ENCODE measurements around the gene LIMS3.
"Not testable (repeated sequence)": the region's sequence is repeated elsewhere in the genome, so short reads cannot be mapped to it uniquely, and the experiment has no call there.

LIMS3 gene, protein sequence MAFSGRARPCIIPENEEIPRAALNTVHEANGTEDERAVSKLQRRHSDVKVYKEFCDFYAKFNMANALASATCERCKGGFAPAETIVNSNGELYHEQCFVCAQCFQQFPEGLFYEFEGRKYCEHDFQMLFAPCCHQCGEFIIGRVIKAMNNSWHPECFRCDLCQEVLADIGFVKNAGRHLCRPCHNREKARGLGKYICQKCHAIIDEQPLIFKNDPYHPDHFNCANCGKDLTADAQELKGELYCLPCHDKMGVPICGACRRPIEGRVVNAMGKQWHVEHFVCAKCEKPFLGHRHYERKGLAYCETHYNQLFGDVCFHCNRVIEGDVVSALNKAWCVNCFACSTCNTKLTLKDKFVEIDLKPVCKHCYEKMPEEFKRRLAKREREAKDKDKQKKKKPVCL

DNA sequence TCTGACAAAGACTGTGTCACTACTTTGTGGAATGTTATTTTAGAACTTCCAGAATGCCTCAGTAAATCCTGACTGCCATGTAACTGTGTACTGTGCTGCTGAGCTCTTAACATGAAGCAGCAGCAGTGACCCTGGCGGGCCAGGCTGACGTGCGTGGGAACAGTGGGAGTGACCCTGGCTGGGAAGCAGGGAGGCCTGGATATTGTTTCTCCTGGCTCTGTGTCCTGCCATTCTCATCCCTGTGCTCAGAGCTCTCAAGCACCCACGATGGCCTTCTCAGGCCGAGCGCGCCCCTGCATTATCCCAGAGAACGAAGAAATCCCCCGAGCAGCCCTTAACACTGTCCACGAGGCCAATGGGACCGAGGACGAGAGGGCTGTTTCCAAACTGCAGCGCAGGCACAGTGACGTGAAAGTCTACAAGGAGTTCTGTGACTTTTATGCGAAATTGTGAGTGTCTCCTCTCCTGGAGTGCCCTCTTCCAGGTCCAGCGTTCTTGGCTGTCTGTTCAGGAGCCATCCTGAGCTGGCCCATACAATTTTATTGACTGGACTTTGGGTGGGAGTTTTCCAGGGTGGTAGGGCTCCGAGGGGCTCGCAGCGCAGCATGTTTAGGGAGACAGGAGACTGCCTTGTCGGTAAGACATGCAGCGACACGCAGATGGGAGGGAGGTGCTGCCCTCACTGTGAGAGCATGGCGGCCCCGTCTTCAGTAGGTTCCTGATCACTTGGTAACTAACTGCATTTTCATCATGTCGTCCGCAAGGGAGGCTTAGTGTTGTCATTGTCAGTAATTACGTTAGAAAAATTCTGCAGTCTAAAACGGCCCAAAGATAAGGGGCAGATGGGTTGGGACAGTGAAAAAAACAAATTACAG is at the start of gene LIMS3:
Gene LIMS3 (plus strand): TSS at position 227 of the 875 bp plus-strand sequence. CDS start 41 bp downstream, at position 268.
- not testable (repeated sequence) for H3K27ac ChIP-seq

DNA sequence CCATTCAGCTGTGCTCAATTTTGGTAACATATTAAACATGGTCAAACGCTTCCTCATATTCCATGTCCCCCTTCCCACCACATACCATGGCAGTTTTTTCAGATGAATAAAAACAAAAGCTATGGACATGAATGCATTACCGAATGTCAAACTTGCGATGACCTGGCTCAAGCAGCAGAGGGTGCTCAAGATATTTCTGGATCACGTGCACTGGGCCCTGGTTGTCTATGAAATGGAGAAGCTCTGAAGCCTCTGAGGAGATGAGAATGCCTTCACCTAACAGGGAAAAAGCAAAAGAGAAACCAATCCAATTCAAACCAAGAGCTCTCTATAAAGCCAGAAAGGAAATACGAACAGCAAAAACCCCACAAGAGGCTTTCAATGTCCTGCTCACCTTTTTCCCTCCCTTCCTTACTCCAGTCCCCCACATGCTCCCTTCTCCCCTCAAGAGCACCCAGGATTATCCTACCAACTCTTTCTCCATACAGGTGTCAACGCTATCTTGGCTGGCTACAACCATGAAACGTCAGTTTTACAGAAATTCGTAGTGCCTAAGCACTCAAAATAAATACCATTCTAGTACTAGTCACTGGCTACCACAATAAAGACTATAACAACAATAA is 27.2 kb upstream of the LIMS3 start:
- H3K27ac ChIP-seq: not testable (repeated sequence)

DNA sequence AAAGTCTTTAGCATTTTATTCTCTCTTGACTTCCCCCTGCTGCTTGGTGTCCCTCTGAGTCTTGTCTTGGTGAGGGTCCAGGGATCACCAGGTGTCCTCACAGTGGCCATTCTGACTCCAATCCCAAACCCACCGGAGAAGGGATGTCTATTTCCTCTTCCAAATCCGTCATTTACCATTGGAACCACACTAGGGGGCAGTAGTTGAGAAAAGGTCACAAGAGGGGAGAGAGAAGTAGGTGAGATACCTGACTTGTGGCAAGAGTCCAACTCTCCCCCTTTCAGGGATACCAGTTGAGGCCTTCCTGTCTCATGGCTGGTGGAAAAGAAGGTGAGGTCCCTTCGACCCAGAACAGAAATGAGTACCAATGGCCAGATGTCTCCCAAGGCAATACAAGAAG is 21.9 kb upstream of the LIMS3 start:
- H3K27ac ChIP-seq: not testable (repeated sequence)

DNA sequence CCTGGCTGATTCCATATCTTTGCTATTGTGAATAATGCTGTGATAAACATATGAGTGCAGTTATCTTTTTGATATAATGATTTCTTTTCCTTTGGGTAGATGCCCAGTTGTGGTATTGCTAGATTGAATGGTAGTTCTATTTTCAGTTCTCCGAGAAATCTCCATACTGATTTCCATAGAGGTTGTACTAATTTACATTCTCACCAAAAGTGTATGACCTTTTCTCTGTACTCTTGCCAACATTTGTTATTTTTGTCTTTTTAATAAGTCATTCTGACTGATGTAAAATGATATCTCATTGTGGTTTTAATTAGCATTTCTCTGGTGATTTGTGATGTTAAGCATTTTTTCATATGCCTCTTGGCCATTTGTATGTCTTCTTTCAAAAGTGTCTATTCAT is 16.4 kb upstream of the LIMS3 start:
- not testable (repeated sequence) for H3K27ac ChIP-seq

DNA sequence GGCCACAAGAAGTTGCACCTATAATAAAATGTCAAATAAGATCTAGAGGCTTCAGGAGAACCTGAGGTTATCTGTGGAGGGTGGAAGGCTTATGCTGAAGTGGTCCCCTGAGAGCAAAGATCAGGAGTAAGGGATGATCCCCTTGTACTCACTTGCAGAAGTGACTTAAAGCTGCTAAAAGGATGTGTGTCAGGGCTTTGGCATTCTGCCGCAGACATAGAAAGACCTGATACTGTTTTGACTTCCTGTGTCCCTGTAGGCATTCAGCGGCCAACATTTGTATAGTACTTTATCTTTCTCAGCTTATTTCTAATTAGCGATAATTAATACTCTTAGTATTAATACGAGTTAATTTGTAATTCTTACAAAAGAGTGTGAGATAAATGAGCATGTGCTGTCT is 10.1 kb upstream of the LIMS3 start:
- not testable (repeated sequence) for H3K27ac ChIP-seq

DNA sequence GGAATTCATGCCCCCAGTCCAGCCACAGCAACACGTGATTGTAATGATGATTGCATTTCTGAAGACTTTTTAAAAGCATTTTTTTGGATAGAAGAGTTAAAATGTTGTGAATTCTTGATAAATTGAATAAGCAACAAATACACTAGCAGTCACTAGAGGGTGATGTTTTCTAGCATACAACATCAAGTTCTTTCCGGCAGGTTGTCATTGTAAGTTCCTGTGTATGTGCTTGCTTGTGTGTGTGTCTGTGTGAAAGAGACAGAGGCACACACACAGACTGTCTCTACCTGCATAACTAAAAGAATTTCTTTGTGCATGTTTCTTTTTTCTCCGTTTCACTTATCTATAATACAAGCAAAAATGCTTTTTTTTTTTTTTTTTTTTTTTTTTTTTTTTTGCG is 8.6 kb upstream of the LIMS3 start:
- H3K27ac ChIP-seq: not testable (repeated sequence)

DNA sequence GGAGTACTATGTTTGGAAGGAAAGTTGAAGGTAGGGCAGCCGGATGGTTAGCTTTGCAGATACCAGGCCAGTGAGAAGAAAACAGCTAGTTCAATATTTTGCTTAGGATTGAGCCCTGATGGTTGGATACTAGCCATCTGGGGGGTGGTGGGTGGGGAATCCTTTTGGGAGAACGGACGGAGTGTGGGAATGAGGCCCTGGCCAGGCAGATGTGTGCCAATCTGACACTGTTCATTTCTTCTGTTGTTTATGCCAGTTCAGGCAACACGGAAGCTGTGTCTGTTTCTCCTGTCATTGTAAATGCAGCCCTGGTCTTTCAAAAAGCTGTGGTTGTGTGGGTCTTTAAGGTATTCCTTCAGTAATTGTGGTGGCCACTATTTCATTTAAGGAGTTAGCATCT is 7.5 kb upstream of the LIMS3 start:
- H3K27ac ChIP-seq: not testable (repeated sequence)

DNA sequence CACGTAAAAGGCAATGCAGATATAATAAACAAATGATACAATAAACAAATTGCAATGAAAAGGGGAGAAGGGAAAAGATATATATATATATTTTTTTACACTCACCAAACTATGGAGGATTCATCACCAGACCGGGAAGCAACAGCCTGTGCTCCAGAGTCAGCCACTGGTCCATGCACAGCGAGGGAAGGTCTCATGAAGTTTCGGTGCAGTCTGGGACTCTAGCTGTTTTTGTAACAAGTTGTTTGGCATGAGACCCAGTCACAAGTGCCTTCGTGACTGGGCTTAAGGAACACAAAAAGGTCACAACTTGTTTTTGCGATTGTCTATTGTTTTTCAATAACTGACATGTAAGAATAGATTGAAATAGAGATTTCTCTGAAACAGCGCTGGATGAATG is 4.8 kb upstream of the LIMS3 start:
- not testable (repeated sequence) for H3K27ac ChIP-seq

DNA sequence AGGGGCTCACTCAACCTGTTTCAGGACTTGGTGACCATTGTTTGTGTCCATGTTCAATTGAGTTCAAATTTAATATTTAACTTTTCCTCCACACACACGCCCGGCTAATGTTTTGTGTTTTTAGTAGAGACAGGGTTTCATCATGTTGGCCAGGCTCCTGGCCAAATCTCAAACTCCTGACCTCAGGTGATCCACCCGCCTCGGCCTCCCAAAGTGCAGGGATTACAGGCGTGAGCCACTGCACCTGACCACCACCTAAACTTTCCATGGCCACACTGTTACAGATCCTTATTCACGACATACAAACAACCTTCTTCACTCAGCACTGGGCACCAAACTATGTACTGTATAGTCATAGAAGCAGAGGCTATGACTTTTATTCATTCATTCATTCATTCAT is 4.3 kb upstream of the LIMS3 start:
- not testable (repeated sequence) for H3K27ac ChIP-seq

DNA sequence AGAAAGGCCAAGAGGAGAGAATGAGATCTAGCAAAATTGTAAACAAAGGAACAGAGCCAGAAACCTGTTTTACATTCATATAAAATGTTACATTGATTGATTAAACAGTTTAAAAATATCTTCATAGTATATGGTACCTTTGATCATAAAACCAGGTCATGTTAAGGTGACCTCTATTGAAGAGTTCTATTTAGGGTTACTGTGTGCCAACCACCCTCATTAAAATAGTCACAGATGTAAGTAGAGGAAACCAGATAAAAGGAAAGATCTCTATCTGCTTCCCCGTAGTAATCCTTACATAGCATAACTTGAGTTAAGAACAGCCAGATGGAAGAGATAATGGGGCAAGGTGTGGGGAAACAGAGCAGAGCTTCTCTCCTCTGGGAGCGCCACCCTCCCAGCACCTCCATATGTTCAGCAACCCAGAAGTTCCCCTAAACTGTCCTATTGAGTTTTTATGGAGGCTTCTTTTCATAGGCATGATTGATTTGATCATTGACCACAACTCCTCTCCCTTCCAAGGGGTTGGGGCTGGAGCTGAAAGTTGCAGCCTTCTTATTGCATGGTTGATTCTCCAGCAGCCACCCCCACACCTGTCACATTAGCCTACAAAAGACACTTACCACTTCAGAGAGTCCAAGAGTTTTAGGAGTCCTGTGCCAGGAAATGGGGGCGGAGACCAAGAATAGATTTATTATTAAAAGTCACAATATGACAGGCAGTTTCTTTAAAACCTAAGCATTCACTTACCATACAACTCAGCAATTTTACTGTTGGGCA is 3.2 kb upstream of the LIMS3 start:
- H3K27ac ChIP-seq: not testable (repeated sequence)

DNA sequence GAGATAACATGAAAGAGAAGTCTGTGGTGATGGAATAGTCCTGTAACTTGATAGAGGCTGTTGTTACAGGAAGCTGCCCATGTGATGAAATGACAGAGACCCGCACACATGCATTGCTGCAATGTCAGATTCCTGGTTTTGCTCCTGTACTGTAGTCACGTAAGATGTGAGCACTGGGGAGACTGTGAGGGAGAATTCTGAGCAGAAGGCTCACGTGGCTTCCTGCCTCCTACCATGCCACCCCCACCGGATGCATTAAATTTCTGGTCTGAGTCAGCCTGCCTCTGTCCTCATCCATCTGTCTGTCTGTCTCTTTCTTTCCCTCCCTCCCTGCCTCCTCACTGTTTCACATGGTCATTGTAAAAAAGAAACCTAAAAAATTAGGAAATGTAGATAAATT is 2.3 kb upstream of the LIMS3 start:
- not testable (repeated sequence) for H3K27ac ChIP-seq

DNA sequence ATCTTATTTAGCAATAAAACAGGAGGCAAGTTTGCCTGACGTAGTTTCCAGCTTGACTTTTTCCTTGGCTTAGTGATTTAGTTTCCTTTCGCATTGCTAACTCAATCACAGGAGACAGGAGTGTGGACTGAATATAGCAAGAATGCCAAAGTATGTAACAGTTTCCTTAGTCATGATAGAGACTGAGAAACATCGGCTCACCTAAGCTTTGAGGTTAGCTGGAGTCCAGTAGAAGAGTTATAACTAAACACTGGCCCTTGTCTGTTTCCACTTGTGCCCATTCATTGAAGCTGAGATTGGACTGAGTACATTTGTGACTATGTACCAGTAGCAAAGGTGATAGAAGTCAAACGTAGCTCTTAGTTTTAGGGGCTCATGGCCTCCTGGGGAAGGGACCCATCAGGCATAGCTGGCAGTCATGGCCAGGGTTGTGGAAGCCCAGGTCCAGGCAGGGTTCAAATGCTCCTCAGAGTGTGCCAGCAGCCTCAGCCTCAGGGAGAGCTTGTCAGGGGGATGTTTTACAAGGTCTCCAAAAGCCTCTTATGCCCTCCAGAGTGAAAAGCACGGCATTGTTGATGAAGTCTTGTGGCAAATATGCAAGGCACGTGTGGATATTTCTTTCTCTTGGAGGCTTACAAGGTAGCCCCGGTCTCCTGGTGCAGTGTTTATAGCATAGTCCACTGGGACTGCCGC is 573 bp upstream of the LIMS3 start:
- H3K27ac ChIP-seq: not testable (repeated sequence)

DNA sequence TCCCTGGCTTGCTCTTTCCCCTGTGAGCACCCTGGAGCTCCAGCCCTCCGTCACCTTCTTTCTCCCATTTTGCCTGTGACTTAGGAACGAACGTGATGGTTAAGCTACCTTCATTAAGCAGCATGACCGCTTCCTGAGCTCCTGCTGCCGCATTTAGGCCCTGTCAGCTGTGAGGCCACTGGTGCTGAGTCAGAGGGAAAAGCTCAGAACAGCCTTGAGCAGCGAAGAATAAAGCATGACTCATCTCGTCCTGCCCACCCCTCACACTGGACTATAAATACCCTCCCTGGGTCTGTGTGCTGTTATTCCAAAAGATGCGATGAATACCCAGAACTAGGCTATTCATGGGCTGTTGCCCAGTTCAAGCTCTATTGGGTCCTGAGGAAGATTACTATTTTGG is 7.3 kb downstream of the LIMS3 start:
- not testable (repeated sequence) for H3K27ac ChIP-seq

DNA sequence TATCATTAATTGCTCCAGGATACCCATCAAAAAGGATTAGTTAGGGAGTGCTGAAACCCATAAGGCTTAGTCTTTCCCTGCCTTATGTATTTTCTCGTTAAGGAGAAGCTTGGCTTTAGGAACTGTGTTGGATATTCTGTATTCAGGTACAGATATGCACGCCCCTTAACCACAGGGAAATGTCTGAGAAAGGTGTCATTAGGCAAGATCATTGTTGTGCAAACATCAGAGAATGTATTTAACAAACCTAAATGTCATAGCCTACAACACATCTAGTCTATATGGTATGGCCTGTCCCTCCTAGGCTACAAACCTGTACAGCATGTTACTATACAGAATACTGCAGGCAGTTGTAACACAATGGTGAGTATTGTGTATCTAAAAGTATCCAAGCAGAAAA is 10.1 kb downstream of the LIMS3 start:
- H3K27ac ChIP-seq: not testable (repeated sequence)

DNA sequence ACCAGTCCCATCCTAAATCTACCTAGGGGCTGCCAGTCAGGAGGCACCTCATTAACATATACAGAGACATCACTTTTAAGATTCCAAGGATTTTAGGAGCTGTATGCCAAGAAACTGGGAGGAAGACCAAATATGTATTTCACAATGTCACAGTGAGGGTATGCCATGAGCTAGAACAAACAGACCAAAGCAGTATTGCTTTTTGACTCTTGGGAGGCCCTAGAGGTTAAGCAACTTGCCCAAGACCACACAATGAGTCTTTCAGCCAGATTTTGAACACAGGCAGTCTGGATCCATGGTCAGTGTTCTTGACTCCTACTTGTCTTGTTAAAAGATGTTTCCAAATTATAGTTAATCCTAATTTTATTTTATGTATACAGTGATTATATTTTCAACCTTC is 12.3 kb downstream of the LIMS3 start:
- not testable (repeated sequence) for H3K27ac ChIP-seq

DNA sequence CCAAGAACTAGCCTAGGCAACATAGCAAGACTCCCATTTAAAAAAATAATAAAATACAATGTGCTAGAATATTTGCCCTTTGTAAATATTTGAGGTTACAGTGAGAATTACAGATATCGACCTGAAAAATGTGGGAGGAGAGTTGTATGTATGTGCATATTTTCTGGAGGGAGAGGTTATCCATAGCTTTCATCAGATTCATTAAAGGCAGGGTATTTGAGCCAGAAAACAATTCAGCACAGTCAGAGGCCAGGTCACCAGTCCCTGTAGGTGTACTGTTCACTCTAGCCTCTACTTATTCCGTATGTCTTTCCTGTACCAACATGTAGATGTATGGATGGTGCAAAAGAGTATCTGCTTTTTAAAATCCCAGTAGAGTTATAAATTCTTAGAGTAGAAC is 15.4 kb downstream of the LIMS3 start:
- not testable (repeated sequence) for H3K27ac ChIP-seq

DNA sequence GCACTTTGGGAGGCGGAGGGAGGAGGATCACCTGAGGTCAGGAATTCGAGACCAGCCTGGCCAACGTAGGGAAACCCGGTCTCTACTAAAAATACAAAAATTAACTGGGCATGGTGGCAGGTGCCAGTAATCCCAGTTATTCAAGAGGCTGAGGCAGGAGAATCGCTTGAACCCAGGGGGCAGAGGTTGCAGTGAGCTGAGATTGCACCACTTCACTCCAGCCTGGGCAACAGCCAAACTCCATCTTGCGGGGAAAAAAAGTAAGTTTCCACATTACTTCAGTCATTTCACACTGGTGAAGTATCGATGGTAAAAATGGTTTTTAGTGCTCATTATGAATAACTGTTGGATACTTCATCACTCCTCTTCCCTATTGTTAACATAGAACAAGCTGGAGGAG is 16.1 kb downstream of the LIMS3 start:
- not testable (repeated sequence) for H3K27ac ChIP-seq

DNA sequence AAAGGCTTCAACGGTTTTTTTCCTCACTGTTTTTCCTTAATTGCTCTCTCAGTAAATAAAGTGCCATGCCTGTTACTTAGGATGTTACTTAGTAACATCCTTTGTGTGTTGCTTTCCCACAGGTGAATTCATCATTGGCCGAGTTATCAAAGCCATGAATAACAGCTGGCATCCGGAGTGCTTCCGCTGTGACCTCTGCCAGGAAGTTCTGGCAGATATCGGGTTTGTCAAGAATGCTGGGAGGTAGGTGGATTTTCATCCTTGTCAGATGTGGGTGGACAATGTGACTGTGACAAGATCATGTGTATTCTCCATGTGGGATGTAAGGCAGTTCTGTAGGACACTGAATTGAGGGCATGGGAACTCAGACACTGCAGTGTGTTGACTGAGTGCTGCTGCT is 17.3 kb downstream of the LIMS3 start:
- H3K27ac ChIP-seq: not testable (repeated sequence)

DNA sequence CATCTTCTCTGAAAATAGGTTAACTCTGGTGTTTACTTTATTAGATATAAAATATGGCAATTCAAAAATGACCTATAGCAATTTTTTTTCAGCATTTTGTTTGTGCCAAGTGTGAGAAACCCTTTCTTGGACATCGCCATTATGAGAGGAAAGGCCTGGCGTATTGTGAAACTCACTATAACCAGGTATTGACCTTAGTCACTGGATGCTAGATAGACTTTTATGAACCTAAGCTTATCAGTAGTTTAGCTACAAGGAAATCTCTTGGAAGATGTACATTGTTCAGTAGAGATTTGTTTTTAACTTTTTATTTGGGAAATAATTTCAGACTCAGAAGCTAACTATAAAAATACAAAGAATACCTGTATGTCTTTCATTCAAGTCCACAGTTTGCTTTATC is 21.7 kb downstream of the LIMS3 start:
- not testable (repeated sequence) for H3K27ac ChIP-seq

DNA sequence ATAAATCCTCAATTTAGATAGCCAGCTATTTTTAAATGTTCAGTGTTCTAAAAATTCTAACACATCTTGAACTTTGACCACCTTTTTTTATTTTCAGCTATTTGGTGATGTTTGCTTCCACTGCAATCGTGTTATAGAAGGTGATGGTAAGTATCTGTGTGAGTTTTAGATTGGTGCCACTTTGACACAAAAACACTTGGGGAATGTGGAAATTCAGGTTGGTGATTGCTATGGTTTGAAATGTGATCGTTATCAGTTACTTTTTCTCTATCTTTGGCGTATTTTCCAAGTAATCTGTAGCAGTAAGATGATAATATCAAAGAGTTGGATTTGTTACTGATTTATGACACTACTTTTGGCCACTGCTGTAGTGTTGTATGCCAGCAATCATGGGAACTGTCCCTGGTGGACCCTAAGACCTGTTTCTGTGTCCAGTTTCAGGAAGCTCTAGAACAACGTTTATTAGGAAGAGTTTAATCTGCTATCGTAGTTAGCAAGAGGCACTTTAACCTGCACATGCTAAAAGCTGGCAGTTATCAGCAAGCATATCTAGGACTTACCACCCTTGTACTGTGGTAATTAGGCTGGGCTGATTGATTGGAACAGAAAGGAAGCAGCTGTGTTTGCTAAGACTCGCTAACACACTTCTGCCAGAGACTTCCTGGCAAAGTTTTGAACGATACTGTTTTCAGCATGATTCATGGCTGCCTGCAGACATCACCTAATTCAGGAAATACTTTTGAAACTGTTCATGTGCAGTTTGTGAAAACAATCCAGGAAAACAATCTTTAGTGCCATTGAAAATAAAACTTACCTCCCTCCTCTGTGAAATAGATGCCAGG is 23.3 kb downstream of the LIMS3 start:
- H3K27ac ChIP-seq: not testable (repeated sequence)
